GM19239 (cell line): ENCODE results near the gene INTS1.

Experiments
- DNase-seq: peaks from one replicate; pipeline ENCODE4 v3.0.0; 2011; ENCODE audit warnings: low spot score; ENCODE audit not compliant: insufficient read length
- FAIRE-seq: peaks from 2 replicates; lab custom pipeline; 2011; peaks lifted over from hg19 to GRCh38; lab: Jason Lieb, UNC

Gene INTS1

DNA sequence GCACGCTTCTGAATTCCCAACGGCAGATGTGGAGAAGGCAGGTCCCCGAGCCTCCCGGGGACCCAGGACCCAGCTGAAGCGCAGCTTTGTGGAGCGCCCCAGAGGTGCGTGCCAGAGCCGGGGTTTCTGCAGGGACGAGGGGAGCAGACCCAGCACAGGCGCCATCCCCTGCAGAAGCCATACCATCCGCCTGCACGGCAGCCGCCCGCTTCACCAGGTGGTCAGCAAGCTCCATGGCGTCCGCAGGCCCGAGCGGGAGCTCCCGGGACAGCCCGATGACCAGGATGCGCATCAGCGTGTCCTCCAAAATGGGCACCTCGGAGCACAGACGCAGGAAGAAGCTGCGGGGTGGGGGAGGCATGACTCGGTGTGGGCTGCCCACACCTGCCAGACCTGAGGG, 10.6 kb downstream of the INTS1 start:
- DNase-seq (no peak), FAIRE-seq (no peak)

DNA sequence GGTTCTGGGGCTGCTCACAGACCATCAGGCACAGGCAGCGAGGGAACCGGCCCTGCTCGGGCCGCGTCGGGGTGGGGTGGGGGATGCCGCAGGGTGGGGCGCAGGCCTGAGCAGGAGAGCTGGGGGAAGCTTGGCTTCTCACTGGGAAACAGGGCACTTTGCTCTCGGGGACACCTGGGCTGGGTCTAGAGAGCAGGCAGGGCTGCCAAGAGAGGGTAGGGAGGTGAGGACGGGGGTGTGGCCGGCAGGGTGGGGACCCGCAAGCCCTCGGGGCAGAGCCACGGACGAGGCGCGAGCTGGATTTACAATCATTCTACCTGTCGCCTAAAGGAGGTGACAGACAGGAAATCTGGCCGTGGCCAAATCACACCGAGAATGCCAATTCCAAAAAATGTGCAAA, 11.1 kb downstream of the INTS1 start:
- FAIRE-seq (no peak), DNase-seq (no peak)

DNA sequence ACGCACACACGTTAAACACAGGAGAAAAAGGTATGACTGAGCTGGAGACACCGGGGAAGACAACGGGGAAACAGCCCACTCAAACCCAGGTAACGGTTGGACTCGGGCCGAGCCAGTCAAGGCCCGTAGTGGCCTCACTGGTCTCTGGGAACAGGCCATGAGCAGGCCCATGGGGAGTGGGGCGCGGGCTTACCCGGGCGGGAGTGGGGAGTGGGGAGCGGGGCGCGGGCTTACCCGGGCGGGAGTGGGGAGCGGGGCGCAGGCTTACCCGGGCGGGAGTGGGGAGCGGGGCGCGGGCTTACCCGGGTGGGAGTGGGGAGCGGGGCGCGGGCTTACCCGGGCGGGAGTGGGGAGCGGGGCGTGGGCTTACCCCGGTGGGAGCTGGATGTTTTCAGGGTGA, 11.5 kb downstream of the INTS1 start:
- FAIRE-seq (no peak), DNase-seq (no peak)

DNA sequence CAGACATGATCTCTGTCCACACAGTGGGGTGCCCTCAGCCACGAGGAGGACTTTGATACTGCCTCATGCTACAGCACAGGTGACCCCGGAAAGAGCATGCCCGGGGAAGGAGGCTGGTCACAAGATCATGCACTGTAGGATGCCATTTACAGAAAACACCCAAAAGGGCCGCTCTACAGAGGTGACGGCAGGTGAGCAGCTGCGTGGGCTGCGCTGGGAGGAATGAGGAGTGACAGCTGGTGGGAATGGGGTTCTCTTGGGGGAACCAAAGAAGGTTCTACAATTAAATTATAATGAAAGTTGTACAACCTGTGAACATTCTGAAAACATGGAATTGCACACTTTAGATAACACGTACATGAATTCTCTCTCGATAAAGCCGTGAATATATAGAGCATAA, 12.0 kb downstream of the INTS1 start:
- DNase-seq: no peak
- no peak for FAIRE-seq

DNA sequence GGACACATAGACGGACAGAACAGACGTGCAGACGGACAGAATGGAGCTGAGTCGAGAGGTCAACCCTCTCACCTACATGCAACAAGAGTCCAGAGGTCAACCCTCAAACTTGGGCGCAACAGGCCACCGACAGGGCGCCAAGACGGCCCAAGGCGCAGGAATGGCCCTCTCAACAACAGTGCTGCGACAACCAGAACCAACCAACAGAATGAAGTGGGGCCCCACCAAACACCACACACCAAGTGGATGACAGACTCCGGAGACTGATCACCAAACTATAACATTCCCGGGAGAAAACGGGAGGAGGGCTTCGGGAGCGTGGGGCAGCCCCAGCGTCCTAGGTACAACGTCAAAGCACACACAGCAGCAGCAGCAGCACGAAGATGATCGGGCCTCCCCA, 13.4 kb downstream of the INTS1 start:
- DNase-seq (no peak), FAIRE-seq (no peak)

DNA sequence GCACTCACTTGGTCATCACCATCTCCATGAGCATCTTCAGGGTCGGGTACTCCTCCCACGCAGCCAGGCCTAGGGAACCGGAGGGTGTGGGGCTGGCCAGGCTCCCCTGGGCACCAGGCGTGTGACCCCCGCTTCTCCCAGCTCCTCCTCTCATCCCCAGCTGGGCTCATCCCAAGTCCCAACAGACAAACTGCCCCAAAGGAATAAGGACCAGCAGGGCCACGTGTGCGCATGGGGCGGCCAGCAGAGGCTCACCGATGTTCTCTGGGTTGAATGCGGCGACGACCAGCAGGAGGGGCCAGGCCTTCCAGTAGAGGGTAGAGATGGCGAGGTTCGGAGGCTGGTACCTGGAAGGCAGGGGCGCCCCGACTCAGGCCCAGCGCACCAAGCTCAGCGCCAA, 14.9 kb downstream of the INTS1 start:
- DNase-seq (no peak), FAIRE-seq (no peak)

DNA sequence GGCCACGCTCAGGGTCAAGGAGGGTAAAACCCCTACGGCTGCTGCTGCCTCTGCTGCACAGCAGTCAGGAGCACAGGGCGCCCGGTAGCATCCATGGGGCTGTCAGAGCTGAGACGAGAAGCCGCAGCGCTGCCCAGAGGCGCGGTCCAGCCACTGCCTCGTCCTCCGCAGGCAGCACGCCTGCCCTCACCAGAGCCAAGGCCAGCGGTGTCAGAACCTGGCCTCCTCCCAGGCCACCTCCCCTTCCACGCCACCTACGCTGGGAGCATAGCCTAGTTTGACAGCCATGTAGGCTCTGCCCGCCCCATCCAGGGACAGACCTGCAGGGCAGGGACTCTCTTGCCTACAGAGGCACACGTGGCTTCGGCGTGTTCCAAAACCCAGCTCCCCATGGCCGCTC, 16.2 kb downstream of the INTS1 start:
- no peak for DNase-seq
- FAIRE-seq: no peak

DNA sequence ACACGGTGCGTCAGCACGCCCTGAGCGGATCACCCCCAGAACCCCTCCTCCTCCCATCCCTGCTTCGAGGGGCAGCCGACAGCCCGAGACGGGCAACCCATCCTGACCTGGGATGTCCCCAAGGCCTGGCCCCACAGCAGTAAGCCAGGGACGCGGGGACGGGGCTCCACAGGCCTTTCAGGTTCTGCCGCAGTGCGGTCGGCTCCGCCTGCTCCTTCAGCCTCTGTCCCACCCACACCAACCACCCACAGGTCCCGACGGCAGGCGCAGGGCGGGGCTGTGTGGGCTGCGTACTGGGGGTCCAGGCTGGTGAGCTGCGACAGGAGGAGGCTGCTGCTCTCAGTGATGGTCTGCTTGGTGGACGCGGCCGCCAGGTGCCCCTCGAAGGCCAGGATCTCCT, 16.7 kb downstream of the INTS1 start:
- FAIRE-seq (no peak), DNase-seq (no peak)

DNA sequence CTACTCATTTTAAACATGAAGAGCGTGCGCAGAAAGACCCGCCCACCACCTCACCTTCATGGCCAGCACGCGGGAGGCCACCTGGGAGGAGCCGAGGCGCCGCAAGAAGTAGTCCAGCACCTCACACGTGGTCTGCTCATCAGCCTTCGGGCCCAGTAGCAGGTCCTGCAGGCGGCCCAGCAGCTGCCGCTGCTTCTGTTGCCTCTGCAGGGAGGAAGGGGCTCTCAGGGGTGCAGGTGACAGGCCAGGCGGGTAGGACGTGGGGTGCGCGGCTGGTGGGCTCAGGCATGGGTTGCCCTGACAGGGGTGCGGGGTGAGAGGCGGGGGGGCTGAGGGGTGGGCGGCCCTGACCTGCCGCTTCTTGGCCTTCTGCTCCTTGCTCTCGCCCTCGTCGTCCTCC, 17.6 kb downstream of the INTS1 start:
- DNase-seq (no peak), FAIRE-seq (no peak)

DNA sequence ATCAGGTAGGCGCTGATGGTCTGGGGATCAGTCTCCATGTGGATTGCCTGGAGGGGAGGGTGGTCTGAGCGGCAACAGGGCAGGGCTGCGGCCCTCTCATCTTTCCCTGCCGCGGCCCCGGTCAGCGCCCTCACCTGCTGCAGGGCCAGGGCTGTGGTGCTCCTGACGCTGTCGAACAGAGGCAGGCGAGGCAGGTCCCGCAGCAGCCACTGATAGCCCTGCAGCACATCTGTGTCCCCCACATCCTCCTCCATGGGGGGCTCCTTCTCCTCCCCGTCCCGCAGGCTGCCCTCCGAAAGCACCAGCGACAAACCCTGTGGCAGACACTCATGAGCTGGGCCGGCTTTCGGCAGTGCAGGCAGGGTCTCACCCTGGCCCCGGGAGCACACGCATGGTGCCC, 19.0 kb downstream of the INTS1 start:
- DNase-seq: no peak
- FAIRE-seq: no peak

DNA sequence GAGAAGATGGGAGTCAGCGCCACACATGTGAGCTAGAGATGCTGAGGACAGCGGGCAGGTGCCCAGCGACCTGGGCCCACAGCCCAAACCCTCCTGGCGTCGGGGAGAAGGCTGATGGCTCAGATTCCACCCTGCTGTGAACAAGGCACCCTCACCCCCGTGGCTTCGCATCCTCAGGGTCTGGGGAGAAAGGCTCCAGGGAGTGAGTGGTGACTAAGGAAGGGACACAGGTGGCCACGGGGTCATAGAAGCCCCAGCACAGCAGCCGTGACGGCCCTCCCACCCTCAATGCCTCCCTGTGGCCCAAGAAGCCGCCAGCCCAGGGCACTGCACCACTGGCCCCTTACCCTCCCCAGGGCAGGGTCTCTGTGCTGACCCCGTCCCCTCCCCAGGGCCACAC, 19.6 kb downstream of the INTS1 start:
- no peak for DNase-seq
- no peak for FAIRE-seq

DNA sequence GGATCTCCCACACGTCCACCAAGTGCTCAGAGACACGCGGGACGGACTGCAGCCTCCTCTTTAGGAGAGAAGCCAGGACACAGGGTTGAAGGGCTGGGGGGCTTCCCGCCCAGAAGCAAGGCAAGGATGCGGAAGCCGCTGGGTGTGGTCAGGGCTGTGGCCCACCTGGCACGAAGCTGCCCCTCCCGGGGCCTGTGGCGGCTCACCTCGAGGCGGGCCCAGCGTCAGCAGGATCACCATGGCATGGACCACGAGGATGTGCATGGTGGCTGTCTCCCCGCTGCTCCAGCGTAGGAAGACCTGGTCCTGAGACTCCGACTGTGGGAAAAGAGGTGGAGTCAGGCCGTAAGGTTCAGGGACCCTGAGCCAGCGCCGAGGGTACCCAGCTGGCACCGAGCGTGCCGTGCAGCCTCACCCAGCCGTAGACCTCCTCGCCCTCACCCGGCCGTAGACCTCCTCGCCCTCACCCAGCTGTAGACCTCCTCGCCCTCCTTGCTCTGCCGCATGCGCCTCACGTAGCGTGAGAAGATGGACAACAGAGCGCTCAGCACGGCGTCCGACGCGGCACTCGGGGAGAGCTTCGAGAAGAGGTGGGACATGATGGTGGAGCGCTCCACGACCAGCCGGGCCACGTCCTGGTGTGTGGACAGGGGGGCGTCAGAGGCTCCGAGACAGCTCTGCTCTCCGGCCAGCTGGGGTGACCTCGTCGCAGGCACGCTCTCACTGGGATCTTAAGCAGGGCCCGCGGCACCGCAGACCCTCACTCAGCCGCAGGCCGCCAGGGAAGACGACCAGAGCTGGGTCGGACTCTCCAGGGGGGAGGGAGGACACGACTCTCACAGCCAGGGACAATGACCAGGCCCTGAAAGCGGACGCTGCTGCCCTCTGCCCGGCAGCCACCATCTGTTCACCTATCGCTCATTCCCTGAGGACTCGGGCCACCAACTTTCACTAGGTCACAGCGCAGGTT, 20.4 kb downstream of the INTS1 start:
- no peak for FAIRE-seq
- DNase-seq: no peak

DNA sequence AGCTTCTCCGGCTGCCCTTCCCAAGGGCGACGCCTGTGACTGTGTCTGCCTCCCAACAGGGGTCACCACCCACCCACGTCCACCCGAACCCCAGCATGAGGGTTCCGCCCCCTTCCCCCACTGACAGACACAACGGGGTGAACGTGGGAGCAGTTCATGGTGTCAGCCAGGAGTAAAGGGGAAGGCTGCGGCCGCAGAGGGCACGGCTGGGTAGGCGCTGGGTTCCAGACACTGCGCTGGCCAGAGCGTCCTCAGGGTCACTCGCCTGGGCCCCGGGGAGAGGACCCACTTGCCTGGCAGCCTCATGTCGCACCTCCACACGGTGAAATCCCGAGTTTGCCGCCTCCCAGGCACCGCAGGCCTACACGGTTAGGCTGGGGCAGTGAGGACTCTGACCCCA, 21.1 kb downstream of the INTS1 start:
- no peak for DNase-seq

DNA sequence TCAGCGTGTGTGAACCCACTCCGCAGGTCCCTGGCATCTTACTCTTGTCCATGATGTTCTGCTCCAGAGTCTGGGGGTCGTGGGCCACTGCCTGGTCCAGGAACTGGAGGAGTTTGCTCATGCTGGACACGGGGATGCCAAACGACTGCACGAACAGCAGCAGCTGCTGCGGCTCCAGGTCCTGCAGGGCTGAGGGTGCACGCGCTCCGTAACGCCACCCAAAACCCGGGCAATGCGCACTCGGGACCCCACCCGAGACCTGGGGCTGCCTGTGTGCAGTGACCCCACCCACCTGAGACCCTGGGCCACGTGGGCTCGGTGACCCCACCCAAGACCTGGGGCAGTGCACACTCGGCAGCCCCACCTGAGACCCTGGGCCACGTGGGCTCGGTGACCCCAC, 22.9 kb downstream of the INTS1 start:
- no peak for DNase-seq
- no peak for FAIRE-seq

More for the DNA sequence above, 21.1 kb downstream of the INTS1 start:
- FAIRE-seq: no peak

DNA sequence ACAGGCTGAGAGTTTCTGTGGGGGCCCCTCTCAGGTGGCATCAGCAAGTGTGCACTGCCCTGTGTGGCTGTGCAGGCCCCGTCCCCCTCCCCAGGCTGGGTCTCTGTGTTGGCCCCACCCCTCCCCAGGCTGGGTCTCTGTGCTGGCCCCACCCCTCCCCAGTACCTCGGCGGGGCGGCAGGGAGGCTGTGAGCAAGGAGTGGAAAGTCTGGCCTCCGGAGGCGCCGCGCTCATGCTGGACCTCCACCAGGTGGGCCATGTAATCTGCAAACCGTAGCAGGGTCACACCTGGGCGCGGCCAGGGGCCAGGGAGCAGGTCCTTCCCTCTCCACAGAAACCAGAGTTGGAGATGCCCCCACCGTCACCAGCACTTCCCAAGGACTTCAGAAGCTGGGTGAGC, 23.5 kb downstream of the INTS1 start:
- FAIRE-seq (no peak), DNase-seq (no peak)

DNA sequence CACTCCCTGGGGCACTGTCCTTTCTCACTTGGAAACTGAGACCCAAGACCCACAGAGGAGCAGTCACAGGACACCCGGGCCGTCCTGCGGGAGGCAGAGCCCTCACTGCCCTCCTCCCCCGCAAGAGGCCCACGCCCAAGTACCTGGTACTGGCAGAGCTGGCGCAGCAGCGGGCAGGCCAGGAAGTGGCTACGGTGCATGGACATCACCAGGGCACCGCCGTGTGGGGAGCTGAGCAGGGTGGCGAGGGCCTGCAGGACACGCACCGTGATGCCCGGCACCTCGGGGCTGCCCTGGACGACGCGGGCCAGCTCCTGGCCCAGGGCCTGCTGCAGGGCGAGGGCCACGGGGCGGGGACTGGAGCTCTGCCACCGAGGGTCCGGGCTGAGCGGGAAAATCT, 24.9 kb downstream of the INTS1 start:
- FAIRE-seq (no peak), DNase-seq (no peak)

DNA sequence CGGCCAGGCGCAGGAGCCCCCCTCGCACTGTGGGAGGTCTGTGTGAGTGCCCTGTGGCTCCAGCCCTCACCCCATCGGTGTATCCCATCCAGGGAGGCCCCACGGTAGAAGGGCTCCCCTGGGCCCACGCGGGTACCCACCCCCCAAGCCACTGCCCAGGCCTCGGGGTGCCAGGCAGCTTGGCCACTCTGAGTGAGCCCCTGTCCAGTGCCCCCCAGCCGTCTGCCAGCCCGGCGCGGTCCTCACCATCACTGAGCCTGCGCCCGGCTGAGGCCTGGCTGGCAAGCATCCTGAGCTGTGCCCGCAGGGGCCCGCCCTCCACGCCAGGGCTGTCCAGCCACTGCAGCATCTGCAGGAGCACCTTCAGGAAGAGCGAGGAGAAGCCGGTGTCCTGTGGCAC, 25.7 kb downstream of the INTS1 start:
- DNase-seq (no peak), FAIRE-seq (no peak)

DNA sequence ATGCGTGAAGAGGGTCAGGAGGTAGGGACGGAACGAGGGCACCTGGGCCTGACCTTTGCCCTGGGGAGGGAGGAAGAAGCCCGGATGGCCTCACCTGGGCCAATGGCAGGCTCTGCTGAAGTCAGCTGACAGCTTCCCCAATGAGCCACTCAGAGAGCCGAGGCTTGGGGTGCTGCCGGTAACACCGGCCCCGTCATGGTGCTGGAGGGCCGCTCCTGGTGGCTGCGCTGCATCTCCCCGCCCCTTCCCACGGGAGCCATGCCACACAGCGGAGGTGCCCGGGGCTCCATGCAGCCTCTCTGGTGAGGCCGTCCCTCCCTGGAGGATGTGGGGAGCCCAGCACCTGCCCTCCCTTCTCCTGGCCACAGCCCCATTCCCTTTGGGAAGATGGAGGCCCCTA, 27.3 kb downstream of the INTS1 start:
- FAIRE-seq (no peak), DNase-seq (no peak)

DNA sequence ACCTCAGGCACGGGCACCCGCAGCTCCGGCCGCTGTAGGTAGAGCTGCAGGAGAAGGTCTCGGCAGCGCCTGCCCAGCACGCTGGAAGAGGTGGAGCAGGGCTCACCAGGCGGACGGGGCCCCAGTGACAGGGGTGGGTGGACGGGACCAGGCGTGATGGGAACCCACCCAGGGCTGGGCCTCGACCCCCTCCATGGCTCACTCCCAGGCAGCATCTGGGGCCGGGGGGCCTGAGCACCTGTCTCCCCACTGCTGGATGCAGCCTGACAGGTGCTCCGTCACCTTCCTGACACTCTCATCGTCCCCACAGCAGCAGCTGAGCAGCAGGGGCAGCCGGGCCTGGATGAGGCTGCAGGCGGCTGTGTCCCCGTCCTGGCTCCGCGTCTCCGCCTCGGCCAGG, 28.2 kb downstream of the INTS1 start:
- FAIRE-seq: no peak
- no peak for DNase-seq

DNA sequence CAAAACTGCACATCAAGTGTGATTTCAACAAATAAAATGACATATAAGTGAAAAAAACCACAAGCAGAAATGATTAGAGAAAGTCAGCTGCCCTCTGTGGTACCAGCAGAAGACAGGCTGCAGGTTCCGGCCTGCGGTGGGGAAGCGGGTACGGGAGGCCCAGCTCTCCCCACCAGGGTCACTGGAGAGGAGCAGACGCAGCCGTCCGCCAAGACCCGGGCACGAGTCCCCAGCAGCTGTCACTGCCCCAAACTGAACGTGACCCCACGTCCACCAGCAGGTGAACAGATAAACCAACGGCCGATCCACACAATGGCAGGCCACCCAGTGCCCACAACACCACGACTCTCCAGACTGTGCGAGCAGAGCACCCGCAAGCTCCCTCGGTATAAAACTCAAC, 28.8 kb downstream of the INTS1 start:
- DNase-seq: no peak
- FAIRE-seq: no peak

DNA sequence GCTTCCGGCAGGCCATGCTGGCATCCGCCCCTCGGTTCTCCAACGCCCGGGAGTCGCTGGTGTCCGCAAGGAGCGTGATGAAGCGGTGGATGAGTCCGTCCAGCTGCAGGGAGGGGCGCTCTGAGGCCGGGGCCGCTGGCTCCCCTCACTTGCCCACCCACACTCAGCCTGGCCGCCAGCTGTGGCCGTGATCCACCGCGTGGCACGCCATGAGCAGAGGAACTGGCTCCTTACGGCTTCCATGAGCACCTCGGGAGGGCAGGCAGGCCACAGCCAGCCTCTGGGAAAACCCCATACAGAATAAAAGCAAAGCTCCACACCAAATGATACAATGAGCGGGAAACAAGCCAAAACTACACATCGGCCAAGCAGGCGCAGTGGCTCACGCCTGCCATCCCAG, 29.5 kb downstream of the INTS1 start:
- FAIRE-seq (no peak), DNase-seq (no peak)

DNA sequence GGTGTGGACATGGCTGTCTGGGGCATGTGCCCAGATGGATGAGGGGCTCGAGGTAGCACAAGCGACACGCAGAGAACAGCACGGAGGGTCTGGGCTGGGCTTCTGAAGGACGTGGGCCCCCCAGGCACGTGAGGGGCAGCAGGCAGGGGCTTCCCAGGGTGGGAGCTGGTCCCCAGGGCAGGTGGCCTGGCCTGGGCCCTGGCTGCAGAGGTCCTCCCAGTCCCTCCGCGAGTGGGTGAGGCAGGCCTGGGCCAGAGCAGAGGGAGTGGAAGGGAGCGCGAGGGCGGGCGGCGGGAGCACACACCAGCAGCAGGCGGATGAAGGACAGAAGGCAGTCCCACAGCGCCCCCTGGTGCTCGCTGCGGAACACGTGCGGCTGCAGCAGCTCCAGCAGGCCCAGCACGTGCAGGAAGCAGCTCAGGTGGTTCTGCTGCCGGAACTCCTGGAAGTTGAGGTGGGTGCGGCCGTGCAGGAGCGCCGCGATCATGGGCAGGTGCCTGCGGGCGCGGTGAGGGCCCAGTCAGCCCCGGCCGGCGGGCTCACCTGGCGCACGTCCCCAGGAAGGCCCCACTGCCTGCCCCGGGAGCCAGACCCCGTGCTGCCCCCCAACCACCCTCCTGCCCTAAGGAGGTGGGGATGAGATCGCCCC, 30.2 kb downstream of the INTS1 start:
- FAIRE-seq (peak; percentile 51), DNase-seq (peak; percentile 99)
